ENCODE measurements around the gene TESPA1.

- TF ChIP-seq CTCF (conservative IDR thresholded peaks at IDR 0.05; ENCODE audit: low read depth, low read length) (no peak), SMC3 (IDR thresholded peaks at IDR 0.05; ENCODE audit: low read depth, low read length) (no peak), POLR2A (IDR thresholded peaks at IDR 0.05; ENCODE audit: low read depth, low read length) (no peak), FOS (IDR thresholded peaks at IDR 0.05; ENCODE audit: low read depth, low read length) (no peak), RCOR1 (IDR thresholded peaks at IDR 0.05; ENCODE audit: insufficient replicate concordance, low read length) (no peak), RAD21 (IDR thresholded peaks at IDR 0.05; ENCODE audit: low read length) (no peak), RFX5 (IDR thresholded peaks at IDR 0.05; ENCODE audit: low read depth, low read length) (no peak), ELK1 (IDR thresholded peaks at IDR 0.05; ENCODE audit: borderline replicate concordance, low read depth, low read length) (no peak), MAFK (IDR thresholded peaks at IDR 0.05; ENCODE audit: low read depth, low read length) (no peak)
These were observed 7.4 kb upstream of the TESPA1 start for GRCh38 chr12:54991991-54992375.

Measured in IMR-90 (cell line).